Endodermal cell (in vitro differentiated cells): ENCODE data around the gene RASL10B. TPM values are rescaled to one million over a fixed set of nuclear protein-coding genes. Genes with fewer than 3 reads are reported as not detected.
A peak's percentile ranks its signal among the peaks of the same experiment; 100 is the strongest.

Source experiments
- DNase-seq: peaks from one replicate; pipeline ENCODE4 v3.0.0-alpha.2; 2017
- H3K27ac ChIP-seq: 2 replicates; pipeline ENCODE4 v1.5.1; 2013; ENCODE audit warnings: mild to moderate bottlenecking, low read depth, low read length, moderate library complexity
- H3K27me3 ChIP-seq: 2 replicates; pipeline ENCODE4 v1.6.1; 2013; ENCODE audit warnings: mild to moderate bottlenecking, low read length, moderate library complexity; ENCODE audit not compliant: insufficient read depth, control insufficient read depth, poor library complexity, severe bottlenecking
- H3K36me3 ChIP-seq: 2 replicates; pipeline ENCODE4 v1.7.0; 2013; ENCODE audit warnings: mild to moderate bottlenecking, low read length, moderate library complexity; ENCODE audit not compliant: control insufficient read depth, insufficient read depth
- H3K4me1 ChIP-seq: one replicate; pipeline ENCODE4 v1.7.0; 2013; ENCODE audit warnings: low read length; ENCODE audit not compliant: control insufficient read depth, insufficient read depth
- H3K4me3 ChIP-seq: 2 replicates; pipeline ENCODE4 v1.5.1; 2013; ENCODE audit warnings: mild to moderate bottlenecking, low read length, moderate library complexity
- H3K9ac ChIP-seq: 2 replicates; pipeline ENCODE4 v1.6.1; 2013; ENCODE audit warnings: mild to moderate bottlenecking, low read length, moderate library complexity; ENCODE audit not compliant: poor library complexity, severe bottlenecking; ENCODE audit errors: extremely low read depth
- H3K9me3 ChIP-seq: 2 replicates; pipeline ENCODE4 v1.6.1; 2013; ENCODE audit warnings: mild to moderate bottlenecking, low read length, moderate library complexity; ENCODE audit not compliant: control insufficient read depth
- H3K27ac Mint-ChIP-seq: 2 replicates; pipeline ENCODE4 v1.8.0; 2020; ENCODE audit warnings: mixed read lengths
- H3K27me3 Mint-ChIP-seq: 2 replicates; pipeline ENCODE4 v1.8.0; 2021; ENCODE audit warnings: mild to moderate bottlenecking, mixed read lengths; ENCODE audit not compliant: insufficient read depth
- H3K36me3 Mint-ChIP-seq: 2 replicates; pipeline ENCODE4 v1.8.0; 2020; ENCODE audit warnings: low read depth, mixed read lengths
- H3K4me1 Mint-ChIP-seq: 2 replicates; pipeline ENCODE4 v1.8.0; 2020; ENCODE audit warnings: mixed read lengths
- H3K4me3 Mint-ChIP-seq: 2 replicates; pipeline ENCODE4 v1.8.0; 2020; ENCODE audit warnings: mild to moderate bottlenecking, moderate library complexity, mixed read lengths
- H3K9me3 Mint-ChIP-seq: 2 replicates; pipeline ENCODE4 v1.8.0; 2020; ENCODE audit warnings: mild to moderate bottlenecking, mixed read lengths
- CTCF ChIP-seq: fragments of 200-600 bp; sonication (generic); conservative IDR thresholded peaks from 2 replicates; pipeline ENCODE4 v1.5.0; 2021; ENCODE audit warnings: antibody characterized with exemption, mild to moderate bottlenecking
- WGBS, 2 experiments: methylation state at CpG; one replicate each; pipeline versions ENCODE4 v1.1.5 to v1.1.7; 2013; ENCODE audit warnings: missing lambda C conversion rate in 2 of 2, mixed read lengths in 1 of 2; ENCODE audit not compliant: insufficient coverage in 1 of 2, insufficient read length in 1 of 2; 5-methylcytosine and 5-hydroxymethylcytosine counted together
- total RNA-seq, 2 donors: library from RNA; stranded (reverse); fragmentation: NEBNext Ultra II Directional in 1 of 2; extraction: Animal tissue kit (Norgen Biotek cat#: 25700) in 1 of 2; gene quantifications; 2 replicates in 1 of 2; 3 replicates in 1 of 2; pipeline ENCODE4 v1.2.1, GENCODE V29; 2021

The RASL10B gene
- total RNA-seq, 2 donors from 2014 or later, result 28.6 to 31.9 TPM

DNA sequence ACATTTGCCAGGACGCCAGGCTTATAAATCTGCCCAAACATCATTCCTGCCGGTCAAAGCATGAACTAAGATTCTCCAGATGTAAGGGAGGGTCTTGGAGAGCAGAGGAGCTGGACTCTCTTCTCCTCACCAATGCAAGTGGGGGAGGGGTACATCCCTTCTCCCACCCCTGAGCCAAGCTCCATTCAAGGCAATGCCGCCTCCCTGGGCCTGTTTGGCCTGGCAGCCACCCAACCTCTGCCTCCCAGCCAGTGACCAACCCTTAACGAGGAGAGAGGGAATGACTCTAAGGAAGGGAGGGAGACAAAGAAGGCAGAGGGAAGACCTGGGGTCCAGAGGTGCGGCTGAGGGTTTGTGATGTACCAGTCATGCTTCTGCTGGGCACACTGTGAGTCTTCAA lies 43.1 kb downstream of the RASL10B start:
- Mint-ChIP-seq H3K4me3 (no peak overlapping the region), H3K4me1 (peaks cover 11% of the 10 kb centered on the region), H3K36me3 (no peaks in the 10 kb centered on the region), H3K9me3 (no peaks in the 10 kb centered on the region), H3K27me3 (peaks cover 5% of the 10 kb centered on the region), H3K27ac (no peak overlapping the region)
- DNase-seq, result peak; percentile 60
- Histone ChIP-seq H3K9me3 (no peaks in the 10 kb centered on the region), H3K4me1 (no peaks in the 10 kb centered on the region), H3K9ac (no peak overlapping the region), H3K27ac (peak overlapping the region; percentile 52), H3K27me3 (no peaks in the 10 kb centered on the region), H3K36me3 (no peaks in the 10 kb centered on the region), H3K4me3 (no peak overlapping the region)
- 87% methylated on average over 5 of the region's 5 CpGs; no CpG with 5 or more reads in 1 of the 2 experiments for WGBS, 2 experiments
- no peak for TF ChIP-seq CTCF

DNA sequence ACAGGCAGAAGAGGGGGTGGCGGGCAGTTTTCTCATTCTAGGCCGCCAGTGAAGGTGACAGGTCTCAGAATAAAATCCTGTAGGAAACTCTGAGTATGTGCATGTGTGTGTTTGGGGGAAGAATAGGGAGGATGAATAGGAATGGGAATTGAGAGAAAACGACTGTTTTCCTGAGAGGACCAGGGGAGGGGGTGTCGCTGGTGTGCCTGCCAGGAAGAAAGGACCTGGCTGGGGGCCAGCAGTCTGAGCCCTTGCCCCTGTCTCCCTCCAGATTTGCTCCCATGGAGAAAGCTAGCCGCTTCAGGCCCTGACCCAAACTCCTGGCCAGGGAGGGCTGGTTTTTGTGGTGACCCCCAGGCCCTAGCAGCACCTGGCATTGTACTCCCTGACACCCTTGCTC lies 43.6 kb downstream of the RASL10B start:
- Mint-ChIP-seq H3K36me3 (no peaks in the 10 kb centered on the region), H3K27ac (no peak overlapping the region), H3K4me3 (no peak overlapping the region), H3K27me3 (peaks cover 2% of the 10 kb centered on the region), H3K4me1 (peaks cover 11% of the 10 kb centered on the region), H3K9me3 (no peaks in the 10 kb centered on the region)
- no peaks in the 10 kb centered on the region for H3K27me3 ChIP-seq
- H3K9ac ChIP-seq, result no peak overlapping the region
- no peaks in the 10 kb centered on the region for H3K4me1 ChIP-seq
- no peak for DNase-seq
- H3K27ac ChIP-seq, result no peak overlapping the region
- no peak overlapping the region for H3K4me3 ChIP-seq
- no peaks in the 10 kb centered on the region for H3K36me3 ChIP-seq
- WGBS, 2 experiments, result 77 to 93% methylated on average over 3 to 5 of the region's 5 CpGs
- no peak for TF ChIP-seq CTCF
- no peaks in the 10 kb centered on the region for H3K9me3 ChIP-seq

- H3K9ac ChIP-seq, result no peak overlapping the region
- no peak for DNase-seq
- peaks cover 2% of the 10 kb centered on the region for H3K27me3 Mint-ChIP-seq
- no peaks in the 10 kb centered on the region for H3K36me3 Mint-ChIP-seq
- WGBS, 2 experiments, result 92% methylated on average over 2 to 6 of the region's 6 CpGs
- H3K4me3 Mint-ChIP-seq, result no peak overlapping the region
- no peak overlapping the region for H3K27ac ChIP-seq
- peaks cover 11% of the 10 kb centered on the region for H3K4me1 Mint-ChIP-seq
- H3K9me3 ChIP-seq, result no peaks in the 10 kb centered on the region
- H3K4me3 ChIP-seq, result no peak overlapping the region
- no peaks in the 10 kb centered on the region for H3K27me3 ChIP-seq
- H3K27ac Mint-ChIP-seq, result no peak overlapping the region
- no peaks in the 10 kb centered on the region for H3K36me3 ChIP-seq
- H3K4me1 ChIP-seq, result no peaks in the 10 kb centered on the region
- H3K9me3 Mint-ChIP-seq, result no peaks in the 10 kb centered on the region
- no peak for TF ChIP-seq CTCF
Observed at GRCh38 chr17:35775583-35775982, 44.1 kb downstream of the RASL10B start.
